Measurements from ENCODE around the gene MYO3B. TPM values are rescaled to one million over a fixed set of nuclear protein-coding genes. Genes with fewer than 3 reads are reported as not detected.

Gene MYO3B
- total and polyA plus RNA-seq, 2 of the 8 experiments (the other 6 are each of a cell fraction or from before 2014, with no cell fraction given) = 0.17 to 0.19 TPM

DNA sequence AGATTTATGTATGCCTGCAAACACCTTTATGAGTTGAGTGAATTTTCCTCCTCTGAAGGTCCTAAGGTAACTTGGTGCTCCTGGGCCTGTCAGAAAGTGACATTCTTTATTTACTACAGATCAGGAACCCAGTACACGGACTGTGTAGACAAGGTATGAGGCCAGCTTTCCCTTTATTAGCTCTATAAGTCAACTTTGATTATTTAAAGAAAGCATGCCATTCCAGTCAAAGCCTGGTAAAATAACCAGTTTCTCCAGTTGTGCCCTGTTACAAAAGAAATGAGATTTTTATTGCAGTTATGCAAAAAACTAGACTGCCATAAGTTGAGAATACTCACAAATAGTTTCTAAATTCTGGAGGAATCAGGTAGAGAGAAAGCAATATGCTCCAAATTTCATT, 271.1 kb downstream of the MYO3B start:
- Histone ChIP-seq H2BK15ac (ENCODE audit: low read length) (no peak overlapping the region), H3K9me3 (ENCODE audit: insufficient read depth in 2 of 2, low read depth in 1 of 2, low read length in 1 of 2) (peaks cover 5 to 11% of the 10 kb centered on the region in 2 experiments; a peak in 3 of 4 replicates), H3K27me3 (replicated peaks in 1 of 4; ENCODE audit: control insufficient read depth in 3 of 4, extremely low read depth in 1 of 4, insufficient read depth in 3 of 4, low read length in 3 of 4) (no peaks in the 10 kb centered on the region), H3K4ac (replicated peaks; ENCODE audit: insufficient read length, low read depth, low read length) (no peak overlapping the region), H3K56ac (replicated peaks; ENCODE audit: insufficient read length, low read depth, low read length) (no peak overlapping the region), H3K23me2 (ENCODE audit: low read depth, low read length) (no peaks in the 10 kb centered on the region), H3K18ac (ENCODE audit: extremely low read depth, low read length) (no peak overlapping the region), H3K79me1 (ENCODE audit: low read depth, low read length) (no peaks in the 10 kb centered on the region), H2BK5ac (ENCODE audit: low read depth, low read length) (no peak overlapping the region), H3K4me3 (ENCODE audit: extremely low read depth in 1 of 4, insufficient read depth in 2 of 4, low read depth in 3 of 4, low read length in 4 of 4) (no peak overlapping the region), H2AK5ac (ENCODE audit: low read depth, low read length) (no peak overlapping the region), H3K9ac (replicated peaks in 1 of 4; ENCODE audit: extremely low read depth in 1 of 4, low read depth in 3 of 4, low read length in 3 of 4) (no peak overlapping the region), H2BK20ac (ENCODE audit: low read length) (no peak overlapping the region), H4K8ac (ENCODE audit: extremely low read depth, insufficient read depth, low read length) (no peak overlapping the region), H3K79me2 (ENCODE audit: control insufficient read depth in 1 of 2, insufficient read depth in 2 of 2, low read length in 2 of 2) (no peaks in the 10 kb centered on the region), H3K4me1 (replicated peaks in 1 of 4; ENCODE audit: control insufficient read depth in 3 of 4, insufficient read depth in 4 of 4, low read length in 3 of 4) (no peaks in the 10 kb centered on the region), H2BK120ac (replicated peaks; ENCODE audit: low read depth, low read length) (no peak overlapping the region), H3K4me2 (ENCODE audit: insufficient read depth in 1 of 2, low read depth in 2 of 2, low read length in 2 of 2) (no peak overlapping the region), H3K23ac (ENCODE audit: insufficient read length) (no peak overlapping the region), H3K27ac (ENCODE audit: low read depth, low read length) (no peak overlapping the region), H4K20me1 (replicated peaks in 1 of 2; ENCODE audit: control insufficient read depth in 1 of 2, insufficient read depth in 2 of 2, low read length in 2 of 2) (no peaks in the 10 kb centered on the region), H3K14ac (ENCODE audit: insufficient read length) (no peak overlapping the region), H4K91ac (replicated peaks; ENCODE audit: insufficient read length, low read length) (no peak overlapping the region), H4K5ac (ENCODE audit: insufficient read length, low read depth, low read length) (no peak overlapping the region), H2AFZ (ENCODE audit: low read length) (no peak overlapping the region), H3K36me3 (ENCODE audit: control insufficient read depth in 2 of 4, insufficient read depth in 4 of 4, low read length in 3 of 4) (no peaks in the 10 kb centered on the region), H2BK12ac (ENCODE audit: low read depth, low read length) (no peak overlapping the region)
- ChIA-PET CTCF (ENCODE audit: partially characterized antibody) (interaction anchor here (1.1 kb wide), 1 partner anchor 396 kb away, joined by 4 read pairs; no protein-coding TSS in a partner anchor), POLR2A (ENCODE audit: partially characterized antibody) (no interaction called here)
- FAIRE-seq = no peak
- no peak for DNase-seq (ENCODE audit: low read depth in 1 of 2, low spot score in 2 of 2)
- 95% methylated on average over 1 of the region's 1 CpG; no CpG with 5 or more reads in 1 of the 2 experiments for WGBS, 2 experiments (ENCODE audit: extremely low coverage in 1 of 2, insufficient coverage in 1 of 2, insufficient read length in 1 of 2, insufficient replicate concordance in 2 of 2, low coverage in 1 of 2, low lambda C conversion rate in 2 of 2, missing lambda C conversion rate in 1 of 2)
- no peak for TF ChIP-seq RNF2 (IDR thresholded peaks at IDR 0.05; ENCODE audit: borderline replicate concordance, low read depth, low read length, missing control alignments, poor library complexity, severe bottlenecking)
- no peak for TF ChIP-seq CHD1 (IDR thresholded peaks at IDR 0.05; ENCODE audit: low read depth, low read length)
- no peak for TF ChIP-seq POLR2A (IDR thresholded peaks at IDR 0.05; ENCODE audit: control extremely low read depth in 1 of 2, low read depth in 2 of 2, low read length in 2 of 2)
- no peak for TF ChIP-seq POLR2AphosphoS5 (IDR thresholded peaks at IDR 0.05; ENCODE audit: low read depth, low read length)
- no peak for TF ChIP-seq HDAC6 (IDR thresholded peaks at IDR 0.05; ENCODE audit: low read depth, low read length)
- TF ChIP-seq EGR1 (IDR thresholded peaks at IDR 0.05; ENCODE audit: borderline replicate concordance, low read depth, low read length) = no peak
- TF ChIP-seq KDM4A (IDR thresholded peaks at IDR 0.05; ENCODE audit: low read depth, low read length, severe bottlenecking) = no peak
- no peak for TF ChIP-seq KDM1A (IDR thresholded peaks at IDR 0.05; ENCODE audit: borderline replicate concordance, low read length)
- no peak for TF ChIP-seq SIN3A (conservative IDR thresholded peaks at IDR 0.05 in 1 of 2, IDR thresholded peaks at IDR 0.05 in 1 of 2; ENCODE audit: low read depth in 1 of 2, low read length in 2 of 2)
- TF ChIP-seq CBX8 (IDR thresholded peaks at IDR 0.05; ENCODE audit: borderline replicate concordance, low read depth, low read length) = no peak
- no peak for TF ChIP-seq BRCA1 (IDR thresholded peaks at IDR 0.05; ENCODE audit: low read depth, low read length)
